MCF 10A (cell line): ENCODE results near the gene ICAM5. TPM values are rescaled to one million over a fixed set of nuclear protein-coding genes. Genes with fewer than 3 reads are reported as not detected.

Source experiments
- BruUV-seq: library from RNA; stranded (reverse); fragments of 400-500 nt; replicated peaks from 2 replicates; lab custom pipeline; 2021; lab: Mats Ljungman, UMichigan
- CTCF ChIA-PET: fragments of 300-600 bp; sonication (Branson Sonifier 250); formaldehyde crosslinking; extraction: SDS; loops from one replicate; lab custom pipeline; 2021; ENCODE audit warnings: antibody characterized with exemption, inconsistent platforms; lab: Yijun Ruan, JAX
- POLR2A ChIA-PET: fragments of 300-600, 350-650 bp; sonication (Branson Sonifier 250); formaldehyde crosslinking; extraction: SDS; loops from one replicate; lab custom pipeline; 2020; ENCODE audit warnings: antibody characterized with exemption, inconsistent platforms; lab: Yijun Ruan, JAX
- DNase-seq: peaks from one replicate; pipeline ENCODE4 v3.0.0-alpha.2; 2018; ENCODE audit not compliant: unreplicated experiment
- H3K27ac Mint-ChIP-seq: one replicate; pipeline ENCODE4 v1.8.0; 2022; ENCODE audit warnings: mild to moderate bottlenecking, low read depth, mixed read lengths; ENCODE audit not compliant: unreplicated experiment
- H3K27me3 Mint-ChIP-seq: one replicate; pipeline ENCODE4 v1.8.0; 2022; ENCODE audit warnings: mixed read lengths; ENCODE audit not compliant: insufficient read depth, unreplicated experiment
- H3K36me3 Mint-ChIP-seq: one replicate; pipeline ENCODE4 v1.8.0; 2022; ENCODE audit warnings: mild to moderate bottlenecking, moderate library complexity, mixed read lengths; ENCODE audit not compliant: insufficient read depth, unreplicated experiment
- H3K4me1 Mint-ChIP-seq: one replicate; pipeline ENCODE4 v1.8.0; 2022; ENCODE audit warnings: mixed read lengths; ENCODE audit not compliant: insufficient read depth, unreplicated experiment
- H3K4me3 Mint-ChIP-seq: one replicate; pipeline ENCODE4 v1.8.0; 2022; ENCODE audit warnings: mild to moderate bottlenecking, moderate library complexity, mixed read lengths; ENCODE audit not compliant: unreplicated experiment
- H3K9me3 Mint-ChIP-seq: one replicate; pipeline ENCODE4 v1.8.0; 2022; ENCODE audit warnings: mixed read lengths; ENCODE audit not compliant: unreplicated experiment
- intact Hi-C: fragments of 100-400 bp; cut with micrococcal nuclease; formaldehyde crosslinking; loops from 2 replicates; pipeline ENCODE4 v1.14.1; 2022
- total RNA-seq: library from RNA; stranded (reverse); gene quantifications from 2 replicates; pipeline ENCODE4 v1.2.3, GENCODE V29; 2022
- TF ChIP-seq, protein P1 (sequence below): fragments of 200-600 bp; IDR thresholded peaks from one replicate; pipeline ENCODE4 v1.8.0; 2022; ENCODE audit warnings: antibody characterized with exemption, mild to moderate bottlenecking; ENCODE audit not compliant: unreplicated experiment

The ICAM5 gene
- total RNA-seq, 1 experiment from 2014 or later: 7.7 TPM

DNA sequence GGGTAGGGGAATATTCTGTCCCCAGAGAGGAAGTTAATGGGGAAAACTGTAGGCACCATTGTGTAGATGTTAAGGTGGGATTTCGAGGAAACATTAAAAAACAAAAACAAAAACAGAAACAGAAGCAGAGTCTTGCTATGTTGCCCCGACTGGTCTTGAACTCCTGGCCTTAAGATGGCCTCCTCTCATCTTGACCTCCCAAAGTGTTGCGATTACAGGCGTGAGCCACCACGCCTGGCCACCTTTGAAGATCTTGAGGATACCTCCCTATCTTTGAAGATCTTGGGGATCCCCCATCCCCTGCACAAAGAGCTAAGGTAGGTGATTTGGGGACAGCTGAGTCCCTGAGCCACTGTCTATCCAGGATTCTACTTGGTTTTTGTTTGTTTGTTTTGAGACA is 50.2 kb downstream of the ICAM5 start:
- Mint-ChIP-seq H3K27me3 (no peaks in the 10 kb centered on the region), H3K9me3 (no peaks in the 10 kb centered on the region), H3K36me3 (no peaks in the 10 kb centered on the region), H3K4me3 (no peak overlapping the region), H3K27ac (no peak overlapping the region), H3K4me1 (no peaks in the 10 kb centered on the region)
- ChIA-PET POLR2A (no interaction called here), CTCF (interaction anchor here (0.6 to 1.2 kb wide), 2 partner anchors 65 to 119 kb away, joined by 3 read pairs; no protein-coding TSS in a partner anchor)
- TF ChIP-seq, protein P1, sequence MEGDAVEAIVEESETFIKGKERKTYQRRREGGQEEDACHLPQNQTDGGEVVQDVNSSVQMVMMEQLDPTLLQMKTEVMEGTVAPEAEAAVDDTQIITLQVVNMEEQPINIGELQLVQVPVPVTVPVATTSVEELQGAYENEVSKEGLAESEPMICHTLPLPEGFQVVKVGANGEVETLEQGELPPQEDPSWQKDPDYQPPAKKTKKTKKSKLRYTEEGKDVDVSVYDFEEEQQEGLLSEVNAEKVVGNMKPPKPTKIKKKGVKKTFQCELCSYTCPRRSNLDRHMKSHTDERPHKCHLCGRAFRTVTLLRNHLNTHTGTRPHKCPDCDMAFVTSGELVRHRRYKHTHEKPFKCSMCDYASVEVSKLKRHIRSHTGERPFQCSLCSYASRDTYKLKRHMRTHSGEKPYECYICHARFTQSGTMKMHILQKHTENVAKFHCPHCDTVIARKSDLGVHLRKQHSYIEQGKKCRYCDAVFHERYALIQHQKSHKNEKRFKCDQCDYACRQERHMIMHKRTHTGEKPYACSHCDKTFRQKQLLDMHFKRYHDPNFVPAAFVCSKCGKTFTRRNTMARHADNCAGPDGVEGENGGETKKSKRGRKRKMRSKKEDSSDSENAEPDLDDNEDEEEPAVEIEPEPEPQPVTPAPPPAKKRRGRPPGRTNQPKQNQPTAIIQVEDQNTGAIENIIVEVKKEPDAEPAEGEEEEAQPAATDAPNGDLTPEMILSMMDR: no peak
- intact Hi-C loops: no loop called here
- no TSS peak for BruUV-seq
- no peak for DNase-seq

DNA sequence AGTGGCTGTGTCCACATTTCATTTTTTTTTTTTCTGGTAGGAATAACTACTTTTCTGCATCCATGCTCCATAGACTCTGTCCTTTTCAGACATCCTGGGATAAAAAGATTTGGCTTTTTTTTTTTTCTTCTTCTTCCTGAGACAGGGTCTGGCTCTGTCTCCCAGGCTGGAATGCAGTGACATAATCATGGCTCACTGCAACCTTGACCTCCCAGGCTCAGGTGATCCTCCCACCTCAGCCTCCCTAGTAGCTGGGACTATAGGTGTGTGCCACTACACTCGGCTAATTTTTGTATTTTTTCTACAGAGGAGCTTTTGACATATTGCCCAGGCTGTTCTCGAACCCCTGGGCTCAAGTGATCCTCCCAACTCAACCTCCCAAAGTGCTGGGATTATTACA is 53.7 kb downstream of the ICAM5 start:
- no peaks in the 10 kb centered on the region for H3K36me3 Mint-ChIP-seq
- intact Hi-C loops: no loop called here
- peaks cover 4% of the 10 kb centered on the region for H3K4me1 Mint-ChIP-seq
- DNase-seq: no peak
- no TSS peak for BruUV-seq
- POLR2A ChIA-PET: interaction anchor here (5.0 kb wide), 1 partner anchor 9 kb away, joined by 22 read pairs; the partner anchor contains the start of gene RAVER1
- CTCF ChIA-PET: interaction anchor here (0.6 to 1.2 kb wide), 4 partner anchors 8 to 405 kb away, joined by 3 read pairs; no protein-coding TSS in a partner anchor
- no peak overlapping the region for H3K27ac Mint-ChIP-seq
- no peaks in the 10 kb centered on the region for H3K27me3 Mint-ChIP-seq
- H3K4me3 Mint-ChIP-seq: no peak overlapping the region
- TF ChIP-seq, protein P1: no peak
- no peaks in the 10 kb centered on the region for H3K9me3 Mint-ChIP-seq

- Mint-ChIP-seq H3K9me3 (no peaks in the 10 kb centered on the region), H3K27me3 (no peaks in the 10 kb centered on the region), H3K4me3 (no peak overlapping the region), H3K36me3 (no peaks in the 10 kb centered on the region), H3K27ac (no peak overlapping the region), H3K4me1 (peaks cover 4% of the 10 kb centered on the region)
- BruUV-seq: no TSS peak
- POLR2A ChIA-PET: interaction anchor here (0.7 to 5.0 kb wide), 3 partner anchors 11 to 16 kb away, joined by 3 to 22 read pairs (median 3); partner anchors contain the start of gene RAVER1
- TF ChIP-seq, protein P1: no peak
- CTCF ChIA-PET: interaction anchor here (0.6 to 1.8 kb wide), 4 partner anchors 9 to 95 kb away, joined by 3 to 6 read pairs (median 4); no protein-coding TSS in a partner anchor
- no peak for DNase-seq
- intact Hi-C loops: no loop called here
Observed at GRCh38 chr19:10344780-10345179, 55.0 kb downstream of the ICAM5 start.

Other genes with a start within 250 kb of the ICAM5 start
- gene SHFL, start 203.6 kb upstream of the ICAM5 start, total RNA-seq: 11.9 and 17.6 TPM in 2 replicates
- gene ANGPTL6, start 187.3 kb upstream of the ICAM5 start, total RNA-seq: 0.44 TPM in 1 of 2 replicates, not detected in the other
- gene PPAN, start 183.6 kb upstream of the ICAM5 start, total RNA-seq: 95.0 and 123 TPM in 2 replicates
- gene P2RY11, start 178.3 kb upstream of the ICAM5 start, total RNA-seq: 36.1 and 43.1 TPM in 2 replicates
- 224 and 249 TPM in 2 replicates for gene EIF3G, start 170.1 kb upstream of the ICAM5 start, total RNA-seq
- 47.7 and 76.4 TPM in 2 replicates for gene DNMT1, start 95.0 kb upstream of the ICAM5 start, total RNA-seq
- 0.64 and 0.89 TPM in 2 replicates for gene S1PR2, start 58.6 kb upstream of the ICAM5 start, total RNA-seq
- gene MRPL4, start 37.7 kb upstream of the ICAM5 start, total RNA-seq: 99.1 and 120 TPM in 2 replicates
- gene ICAM1, start 18.8 kb upstream of the ICAM5 start, total RNA-seq: 3.3 and 4.6 TPM in 2 replicates
- gene ICAM4, start 3.0 kb upstream of the ICAM5 start, total RNA-seq: not detected in 2 replicates
- 3.8 and 4.9 TPM in 2 replicates for gene ZGLP1, start 19.9 kb downstream of the ICAM5 start, total RNA-seq
- 30.2 and 30.3 TPM in 2 replicates for gene FDX2, start 26.1 kb downstream of the ICAM5 start, total RNA-seq
- gene RAVER1, start 43.6 kb downstream of the ICAM5 start, total RNA-seq: 31.5 and 36.1 TPM in 2 replicates
- 7.6 and 7.9 TPM in 2 replicates for gene ICAM3, start 49.7 kb downstream of the ICAM5 start, total RNA-seq
- 75.0 and 83.7 TPM in 2 replicates for gene TYK2, start 90.6 kb downstream of the ICAM5 start, total RNA-seq
- 164 and 188 TPM in 2 replicates for gene CDC37, start 113.6 kb downstream of the ICAM5 start, total RNA-seq
- gene PDE4A, start 130.6 kb downstream of the ICAM5 start, total RNA-seq: 0.42 and 0.49 TPM in 2 replicates
- 46.1 and 48.5 TPM in 2 replicates for gene KEAP1, start 213.4 kb downstream of the ICAM5 start, total RNA-seq
- not detected in 2 replicates for gene S1PR5, start 227.5 kb downstream of the ICAM5 start, total RNA-seq